ENCODE data around the gene TXNRD3.

Gene TXNRD3

GRCh38 chr3:126665959-126666657, 11.2 kb upstream of the TXNRD3 start:
- H3K4me1 Mint-ChIP-seq, result peaks cover 8% of the 10 kb centered on the region
- H3K4me3 Mint-ChIP-seq, result no peak overlapping the region
- DNase-seq (ENCODE audit: low spot score in 2 of 2), result no peak
- peaks cover 7% of the 10 kb centered on the region for H3K27me3 Mint-ChIP-seq
- no peaks in the 10 kb centered on the region for H3K36me3 Mint-ChIP-seq
- H3K27ac Mint-ChIP-seq, result no peak overlapping the region
- H3K9me3 Mint-ChIP-seq, result peaks cover 2% of the 10 kb centered on the region
- no peak for ATAC-seq (ENCODE audit: low read depth)

GRCh38 chr3:126665221-126665936, 10.5 kb upstream of the TXNRD3 start:
- no peak overlapping the region for H3K4me3 Mint-ChIP-seq
- H3K4me1 Mint-ChIP-seq, result peaks cover 8% of the 10 kb centered on the region
- no peak overlapping the region for H3K27ac Mint-ChIP-seq
- peaks cover 2% of the 10 kb centered on the region for H3K9me3 Mint-ChIP-seq
- no peak for DNase-seq (ENCODE audit: low spot score in 2 of 2)
- peaks cover 7% of the 10 kb centered on the region for H3K27me3 Mint-ChIP-seq
- ATAC-seq (ENCODE audit: low read depth), result no peak
- no peaks in the 10 kb centered on the region for H3K36me3 Mint-ChIP-seq

- peaks cover 8% of the 10 kb centered on the region for H3K27me3 Mint-ChIP-seq
- no peak overlapping the region for H3K27ac Mint-ChIP-seq
- DNase-seq (ENCODE audit: low spot score in 2 of 2) (no peak), ATAC-seq (ENCODE audit: low read depth) (no peak)
- no peak overlapping the region for H3K4me3 Mint-ChIP-seq
- peaks cover 8% of the 10 kb centered on the region for H3K4me1 Mint-ChIP-seq
- peaks cover 1% of the 10 kb centered on the region for H3K9me3 Mint-ChIP-seq
- H3K36me3 Mint-ChIP-seq, result no peaks in the 10 kb centered on the region
Measured at GRCh38 chr3:126664591-126665214, 9.8 kb upstream of the TXNRD3 start.

- DNase-seq (ENCODE audit: low spot score in 2 of 2) (no peak), ATAC-seq (ENCODE audit: low read depth) (no peak)
- no peaks in the 10 kb centered on the region for H3K36me3 Mint-ChIP-seq
- H3K27me3 Mint-ChIP-seq, result peaks cover 10% of the 10 kb centered on the region
- no peak overlapping the region for H3K27ac Mint-ChIP-seq
- no peaks in the 10 kb centered on the region for H3K9me3 Mint-ChIP-seq
- H3K4me3 Mint-ChIP-seq, result no peak overlapping the region
- peaks cover 8% of the 10 kb centered on the region for H3K4me1 Mint-ChIP-seq
Measured at GRCh38 chr3:126663750-126664149, 8.8 kb upstream of the TXNRD3 start.

GRCh38 chr3:126663257-126663656, 8.3 kb upstream of the TXNRD3 start:
- peaks cover 10% of the 10 kb centered on the region for H3K27me3 Mint-ChIP-seq
- no peak for ATAC-seq (ENCODE audit: low read depth)
- peaks cover under 1% of the 10 kb centered on the region for H3K9me3 Mint-ChIP-seq

GRCh38 chr3:126661532-126662364, 6.8 kb upstream of the TXNRD3 start:
- DNase-seq (ENCODE audit: low spot score in 2 of 2) (no peak), ATAC-seq (ENCODE audit: low read depth) (no peak)
- Mint-ChIP-seq H3K27me3 (peaks cover 15% of the 10 kb centered on the region), H3K27ac (no peak overlapping the region), H3K9me3 (peaks cover 1% of the 10 kb centered on the region), H3K4me1 (peaks cover 8% of the 10 kb centered on the region), H3K4me3 (no peak overlapping the region), H3K36me3 (no peaks in the 10 kb centered on the region)

More at GRCh38 chr3:126663257-126663656, 8.3 kb upstream of the TXNRD3 start:
- no peak overlapping the region for H3K4me3 Mint-ChIP-seq
- peaks cover 8% of the 10 kb centered on the region for H3K4me1 Mint-ChIP-seq
- H3K27ac Mint-ChIP-seq, result no peak overlapping the region
- no peak for DNase-seq (ENCODE audit: low spot score in 2 of 2)
- no peaks in the 10 kb centered on the region for H3K36me3 Mint-ChIP-seq

- H3K4me3 Mint-ChIP-seq, result no peak overlapping the region
- H3K36me3 Mint-ChIP-seq, result no peaks in the 10 kb centered on the region
- peaks cover 12% of the 10 kb centered on the region for H3K27me3 Mint-ChIP-seq
- DNase-seq (ENCODE audit: low spot score in 2 of 2) (no peak), ATAC-seq (ENCODE audit: low read depth) (no peak)
- H3K4me1 Mint-ChIP-seq, result peaks cover under 1% of the 10 kb centered on the region
- H3K9me3 Mint-ChIP-seq, result peaks cover 1% of the 10 kb centered on the region
- H3K27ac Mint-ChIP-seq, result no peak overlapping the region
Measured at GRCh38 chr3:126659915-126660886, 5.3 kb upstream of the TXNRD3 start.

- ATAC-seq (ENCODE audit: low read depth), result no peak
- Mint-ChIP-seq H3K36me3 (no peaks in the 10 kb centered on the region), H3K9me3 (peaks cover 1% of the 10 kb centered on the region), H3K4me3 (no peak overlapping the region), H3K27ac (no peak overlapping the region), H3K4me1 (peaks cover 2% of the 10 kb centered on the region), H3K27me3 (peaks cover 10% of the 10 kb centered on the region)
- no peak for DNase-seq (ENCODE audit: low spot score in 2 of 2)
Measured at GRCh38 chr3:126658584-126658983, 3.7 kb upstream of the TXNRD3 start.

- Mint-ChIP-seq H3K4me1 (peaks cover 2% of the 10 kb centered on the region), H3K27me3 (peaks cover 11% of the 10 kb centered on the region), H3K27ac (no peak overlapping the region), H3K36me3 (no peaks in the 10 kb centered on the region), H3K4me3 (no peak overlapping the region), H3K9me3 (peaks cover 1% of the 10 kb centered on the region)
- ATAC-seq (ENCODE audit: low read depth) (no peak), DNase-seq (ENCODE audit: low spot score in 2 of 2) (no peak)
Measured at GRCh38 chr3:126657901-126658300, 3.0 kb upstream of the TXNRD3 start.

- no peak overlapping the region for H3K4me3 Mint-ChIP-seq
- no peak overlapping the region for H3K27ac Mint-ChIP-seq
- H3K9me3 Mint-ChIP-seq, result peaks cover 1% of the 10 kb centered on the region
- H3K4me1 Mint-ChIP-seq, result peaks cover 2% of the 10 kb centered on the region
- H3K36me3 Mint-ChIP-seq, result no peaks in the 10 kb centered on the region
- H3K27me3 Mint-ChIP-seq, result peaks cover 11% of the 10 kb centered on the region
- DNase-seq (ENCODE audit: low spot score in 2 of 2) (no peak), ATAC-seq (ENCODE audit: low read depth) (no peak)
Measured at GRCh38 chr3:126656371-126657134, 1.6 kb upstream of the TXNRD3 start.

GRCh38 chr3:126655887-126656286, 963 bp upstream of the TXNRD3 start:
- no peak for ATAC-seq (ENCODE audit: low read depth)
- H3K4me1 Mint-ChIP-seq, result peaks cover 2% of the 10 kb centered on the region
- no peak overlapping the region for H3K27ac Mint-ChIP-seq
- H3K36me3 Mint-ChIP-seq, result no peaks in the 10 kb centered on the region
- H3K4me3 Mint-ChIP-seq, result no peak overlapping the region
- H3K27me3 Mint-ChIP-seq, result peaks cover 11% of the 10 kb centered on the region
- DNase-seq (ENCODE audit: low spot score in 2 of 2), result no peak
- peaks cover 1% of the 10 kb centered on the region for H3K9me3 Mint-ChIP-seq

GRCh38 chr3:126649556-126650092, 5.3 kb downstream of the TXNRD3 start:
- no peaks in the 10 kb centered on the region for H3K4me1 Mint-ChIP-seq
- H3K27ac Mint-ChIP-seq, result no peak overlapping the region
- DNase-seq (ENCODE audit: low spot score in 2 of 2) (no peak), ATAC-seq (ENCODE audit: low read depth) (no peak)
- no peaks in the 10 kb centered on the region for H3K9me3 Mint-ChIP-seq
- peaks cover 3% of the 10 kb centered on the region for H3K36me3 Mint-ChIP-seq
- peaks cover 16% of the 10 kb centered on the region for H3K27me3 Mint-ChIP-seq
- no peak overlapping the region for H3K4me3 Mint-ChIP-seq

Measured in memory B cell (primary cell).